Measurements from ENCODE around the gene CHST10. TPM values are rescaled to one million over a fixed set of nuclear protein-coding genes. Genes with fewer than 3 reads are reported as not detected.
A peak's percentile ranks its signal among the peaks of the same experiment; 100 is the strongest.
"Not testable (repeated sequence)": the region's sequence is repeated elsewhere in the genome, so short reads cannot be mapped to it uniquely, and the experiment has no call there.

CHST10 gene
- total RNA-seq, 6 experiments from 2014 or later = 0.19 to 0.88 (median 0.50) TPM

- H3K4me3 ChIP-seq = no peak overlapping the region
- no peaks in the 10 kb centered on the region for H3K4me1 ChIP-seq
- intact Hi-C loops (cut with DNase I) = no loop called here
- TF ChIP-seq POLR2A (IDR thresholded peaks at IDR 0.05) (no peak), CTCF (IDR thresholded peaks at IDR 0.05) (no peak)
- H3K27ac ChIP-seq = no peak overlapping the region
- no peaks in the 10 kb centered on the region for H3K36me3 ChIP-seq
- no peaks in the 10 kb centered on the region for H3K9me3 ChIP-seq
- ATAC-seq = no peak
- no peaks in the 10 kb centered on the region for H3K27me3 ChIP-seq
- DNase-seq = no peak
- WGBS (ENCODE audit: insufficient coverage, low coverage, low lambda C conversion rate, missing lambda C conversion rate) = 94% methylated on average over 2 of the region's 2 CpGs
These were observed 58.9 kb downstream of the CHST10 start for GRCh38 chr2:100358554-100358953.

GRCh38 chr2:100352521-100352920 lies 64.9 kb downstream of the CHST10 start:
- intact Hi-C loops (cut with DNase I) = no loop called here
- TF ChIP-seq CTCF (IDR thresholded peaks at IDR 0.05) (no peak), POLR2A (IDR thresholded peaks at IDR 0.05) (no peak)
- no peak for ATAC-seq

GRCh38 chr2:100350661-100351185 lies 66.7 kb downstream of the CHST10 start:
- TF ChIP-seq CTCF (IDR thresholded peaks at IDR 0.05) (no peak), POLR2A (IDR thresholded peaks at IDR 0.05) (no peak)
- 69% methylated on average over 11 of the region's 13 CpGs for WGBS (ENCODE audit: insufficient coverage, low coverage, low lambda C conversion rate, missing lambda C conversion rate)
- DNase-seq (no peak), ATAC-seq (no peak)
- no peak overlapping the region for H3K27ac ChIP-seq
- H3K27me3 ChIP-seq = no peaks in the 10 kb centered on the region
- intact Hi-C loops (cut with DNase I) = no loop called here
- no peak overlapping the region for H3K4me3 ChIP-seq
- no peaks in the 10 kb centered on the region for H3K4me1 ChIP-seq
- H3K36me3 ChIP-seq = no peaks in the 10 kb centered on the region
- no peaks in the 10 kb centered on the region for H3K9me3 ChIP-seq

More at GRCh38 chr2:100352521-100352920, 64.9 kb downstream of the CHST10 start:
- no peak for DNase-seq
- Histone ChIP-seq H3K4me1 (no peaks in the 10 kb centered on the region), H3K36me3 (no peaks in the 10 kb centered on the region), H3K4me3 (no peak overlapping the region), H3K27me3 (no peaks in the 10 kb centered on the region), H3K27ac (no peak overlapping the region), H3K9me3 (no peaks in the 10 kb centered on the region)
- 74% methylated on average over 6 of the region's 7 CpGs for WGBS (ENCODE audit: insufficient coverage, low coverage, low lambda C conversion rate, missing lambda C conversion rate)

GRCh38 chr2:100345144-100345543 lies 72.3 kb downstream of the CHST10 start:
- ATAC-seq; H3K36me3 ChIP-seq; DNase-seq; H3K9me3 ChIP-seq; H3K4me3 ChIP-seq; intact Hi-C loops (cut with DNase I); H3K27me3 ChIP-seq; H3K27ac ChIP-seq: not testable (repeated sequence)
- peaks cover 0 to 10% (median 0%) of the 10 kb centered on the region in 4 donors for H3K4me1 ChIP-seq
- 40% methylated on average over 1 of the region's 1 CpG for WGBS (ENCODE audit: insufficient coverage, low coverage, low lambda C conversion rate, missing lambda C conversion rate)

GRCh38 chr2:100344433-100344832 lies 73.0 kb downstream of the CHST10 start:
- 0% methylated on average over 1 of the region's 4 CpGs for WGBS (ENCODE audit: insufficient coverage, low coverage, low lambda C conversion rate, missing lambda C conversion rate)
- H3K9me3 ChIP-seq = no peaks in the 10 kb centered on the region
- H3K4me1 ChIP-seq = peaks cover 0 to 10% (median 0%) of the 10 kb centered on the region in 4 donors
- no peak for DNase-seq
- H3K27ac ChIP-seq = no peak overlapping the region
- ATAC-seq = peak in 3 of 4 donors; percentile 45 to 82 (median 70)
- H3K4me3 ChIP-seq = no peak overlapping the region
- intact Hi-C loops (cut with DNase I) = no loop called here
- no peaks in the 10 kb centered on the region for H3K36me3 ChIP-seq
- no peaks in the 10 kb centered on the region for H3K27me3 ChIP-seq
- no peak for TF ChIP-seq POLR2A (IDR thresholded peaks at IDR 0.05)
- no peak for TF ChIP-seq CTCF (IDR thresholded peaks at IDR 0.05)

- H3K27me3 ChIP-seq; H3K4me3 ChIP-seq; intact Hi-C loops (cut with DNase I); H3K36me3 ChIP-seq; ATAC-seq; DNase-seq; H3K9me3 ChIP-seq; H3K27ac ChIP-seq: not testable (repeated sequence)
- WGBS (ENCODE audit: insufficient coverage, low coverage, low lambda C conversion rate, missing lambda C conversion rate) = 81% methylated on average over 2 of the region's 2 CpGs
- peaks cover 0 to 10% (median 0%) of the 10 kb centered on the region in 4 donors for H3K4me1 ChIP-seq
These were observed 75.0 kb downstream of the CHST10 start for GRCh38 chr2:100342466-100342865.
